MM.1S (cell line): ENCODE results near the gene EIF2AK3.

Experiments used
- CTCF ChIP-seq: fragments of 300-600 bp; sonication (generic); IDR thresholded peaks from 2 replicates; pipeline ENCODE4 v1.5.1; 2016; ENCODE audit warnings: antibody characterized with exemption, low read length, mixed read lengths
- EZH2phosphoT487 ChIP-seq: fragments of 300-600 bp; sonication (generic); IDR thresholded peaks from 2 replicates; pipeline ENCODE4 v1.6.1; 2018; ENCODE audit warnings: antibody characterized with exemption, low read length

GRCh38 chr2:88638123-88638650 lies 10.9 kb upstream of the EIF2AK3 start:
- TF ChIP-seq CTCF (no peak), EZH2phosphoT487 (no peak)
